Right lung (tissue), 10 donors: ENCODE results near the gene ERGIC1. TPM values are rescaled to one million over a fixed set of nuclear protein-coding genes. Genes with fewer than 3 reads are reported as not detected.
"Not testable (repeated sequence)": the region's sequence is repeated elsewhere in the genome, so short reads cannot be mapped to it uniquely, and the experiment has no call there.

Experiments
- DNase-seq, 2 donors: peaks; one replicate each; pipeline ENCODE4 v3.0.0-alpha.2; 2013
- long read RNA-seq, 8 donors: transcript quantifications; one replicate each; lab custom pipeline, GENCODE V29; 2026
- polyA plus RNA-seq, 5 donors: library from polyadenylated mRNA; unstranded; fragments of 120-200 nt; gene quantifications; one replicate each; pipeline versions ENCODE4 v1.2.1 to v1.2.3, GENCODE V29; 2013; ENCODE audit warnings: inconsistent platforms in 1 of 5, low replicate concordance in 1 of 5; ENCODE audit not compliant: insufficient read length in 5 of 5, insufficient read depth in 1 of 5

ERGIC1 gene, protein sequence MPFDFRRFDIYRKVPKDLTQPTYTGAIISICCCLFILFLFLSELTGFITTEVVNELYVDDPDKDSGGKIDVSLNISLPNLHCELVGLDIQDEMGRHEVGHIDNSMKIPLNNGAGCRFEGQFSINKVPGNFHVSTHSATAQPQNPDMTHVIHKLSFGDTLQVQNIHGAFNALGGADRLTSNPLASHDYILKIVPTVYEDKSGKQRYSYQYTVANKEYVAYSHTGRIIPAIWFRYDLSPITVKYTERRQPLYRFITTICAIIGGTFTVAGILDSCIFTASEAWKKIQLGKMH
- polyA plus RNA-seq: 100 to 1,000 TPM; 112 to 127 (median 121) TPM
- long read RNA-seq, donor 1, transcript ERGIC1-211 (2 exons, 3,621 nt): minor isoform, 5 of 217 reads
- long read RNA-seq, donor 1, transcript ERGIC1-202 (10 exons, 2,881 nt): major isoform, 32 of 217 reads
- long read RNA-seq, donor 1, partial matches to known transcripts: 180 of 217 reads
- long read RNA-seq, donor 1, other reads (novel, unspliced or antisense): 0 of 217 reads
- long read RNA-seq, donor 2, transcript ERGIC1-202 (10 exons, 2,881 nt): major isoform, 17 of 19 reads
- long read RNA-seq, donor 2, partial matches to known transcripts: 0 of 19 reads
- long read RNA-seq, donor 2, other reads (novel, unspliced or antisense): 0 of 19 reads
- long read RNA-seq, donor 3, transcript ERGIC1-202 (10 exons, 2,881 nt): major isoform, 19 of 23 reads
- long read RNA-seq, donor 3, partial matches to known transcripts: 0 of 23 reads
- long read RNA-seq, donor 3, other reads (novel, unspliced or antisense): 0 of 23 reads
- long read RNA-seq, donor 4, transcript ERGIC1-202 (10 exons, 2,881 nt): major isoform, 21 of 71 reads
- long read RNA-seq, donor 4, partial matches to known transcripts: 47 of 71 reads
- long read RNA-seq, donor 4, other reads (novel, unspliced or antisense): 0 of 71 reads
- long read RNA-seq, donor 5, transcript ERGIC1-211 (2 exons, 3,621 nt): minor isoform, 5 of 65 reads
- long read RNA-seq, donor 5, transcript ERGIC1-202 (10 exons, 2,881 nt): major isoform, 34 of 65 reads
- long read RNA-seq, donor 5, partial matches to known transcripts: 26 of 65 reads
- long read RNA-seq, donor 5, other reads (novel, unspliced or antisense): 0 of 65 reads
- long read RNA-seq, donor 6, transcript ERGIC1-202 (10 exons, 2,881 nt): major isoform, 25 of 62 reads
- long read RNA-seq, donor 6, partial matches to known transcripts: 35 of 62 reads
- long read RNA-seq, donor 6, other reads (novel, unspliced or antisense): 0 of 62 reads
- long read RNA-seq, donor 7, transcript ERGIC1-202 (10 exons, 2,881 nt): major isoform, 50 of 62 reads
- long read RNA-seq, donor 7, partial matches to known transcripts: 10 of 62 reads
- long read RNA-seq, donor 7, other reads (novel, unspliced or antisense): 0 of 62 reads
- long read RNA-seq, donor 8, transcript ERGIC1-202 (10 exons, 2,881 nt): major isoform, 9 of 10 reads
- long read RNA-seq, donor 8, partial matches to known transcripts: 0 of 10 reads
- long read RNA-seq, donor 8, other reads (novel, unspliced or antisense): 0 of 10 reads

DNA sequence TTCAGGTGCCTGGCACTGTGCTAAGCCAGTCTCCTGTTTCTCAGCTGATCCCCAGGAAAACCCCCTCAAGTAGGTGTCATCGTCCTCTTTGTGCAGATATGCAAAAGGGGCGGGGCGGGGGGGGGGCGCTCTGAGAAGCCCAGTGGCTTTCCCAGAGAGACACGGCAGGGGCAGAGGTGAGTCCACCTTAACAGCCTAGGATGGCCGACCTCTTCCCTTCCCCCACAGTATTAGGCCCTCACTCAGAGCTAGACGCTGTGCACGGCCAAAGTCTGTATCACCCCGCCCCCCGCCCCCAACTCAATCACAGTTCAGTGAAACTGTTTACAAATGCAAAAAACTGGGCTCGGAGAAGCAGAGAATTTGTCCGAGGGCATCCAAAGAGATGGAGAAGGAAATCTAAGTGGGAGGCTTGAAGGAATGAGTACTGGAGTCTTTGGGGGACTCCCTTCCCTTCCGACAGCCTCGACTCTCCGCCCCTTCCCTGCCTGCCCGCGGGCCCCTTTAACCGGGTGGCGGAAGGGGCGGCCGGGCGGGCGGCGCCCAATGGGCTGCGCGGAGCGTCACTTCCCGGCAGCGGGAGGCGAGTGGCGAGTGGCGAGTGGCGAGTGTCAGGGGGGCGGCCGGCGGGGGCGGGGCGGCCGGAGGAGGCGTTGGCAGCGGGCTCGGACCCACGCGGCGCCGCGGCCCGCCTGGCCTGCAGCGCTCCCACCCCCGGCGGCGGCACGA, at the start of gene ERGIC1:
TSS of gene ERGIC1 (plus strand) at position 566 of the 729 bp plus-strand sequence. CDS start at position 729, 163 bp downstream.
- peak; percentile 62 to 67 for DNase-seq

DNA sequence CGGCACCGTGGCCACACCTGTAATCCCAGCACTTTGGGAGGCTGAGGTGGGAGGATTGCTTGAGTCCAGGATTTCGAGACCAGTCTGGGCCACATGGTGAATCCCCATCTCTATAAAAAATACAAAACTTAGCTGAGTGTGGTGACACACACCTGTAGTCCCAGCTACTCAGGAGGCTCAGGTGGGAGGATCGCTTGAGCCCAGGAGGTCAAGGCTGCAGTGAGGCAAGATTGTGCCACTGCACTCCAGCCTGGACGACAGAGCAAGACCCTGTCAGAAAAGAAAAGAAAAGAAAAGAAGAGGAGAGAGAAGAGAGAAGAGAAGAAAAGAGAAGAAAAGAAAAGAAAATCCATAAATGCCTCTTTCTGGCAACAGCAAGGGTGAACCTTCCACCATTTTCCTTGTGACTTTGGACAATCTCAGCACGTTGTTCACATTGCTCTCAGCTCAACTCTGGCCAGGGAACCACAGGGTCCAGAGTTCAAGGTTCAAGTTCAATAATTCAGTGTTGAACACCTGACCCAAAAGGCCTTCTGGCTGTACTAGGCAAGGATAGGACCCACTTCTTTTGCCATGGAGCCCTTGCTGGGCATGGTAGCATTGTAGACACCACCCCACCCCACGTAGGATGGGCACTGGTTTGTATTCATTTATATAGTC, 48.5 kb upstream of the ERGIC1 start:
- DNase-seq: no peak

DNA sequence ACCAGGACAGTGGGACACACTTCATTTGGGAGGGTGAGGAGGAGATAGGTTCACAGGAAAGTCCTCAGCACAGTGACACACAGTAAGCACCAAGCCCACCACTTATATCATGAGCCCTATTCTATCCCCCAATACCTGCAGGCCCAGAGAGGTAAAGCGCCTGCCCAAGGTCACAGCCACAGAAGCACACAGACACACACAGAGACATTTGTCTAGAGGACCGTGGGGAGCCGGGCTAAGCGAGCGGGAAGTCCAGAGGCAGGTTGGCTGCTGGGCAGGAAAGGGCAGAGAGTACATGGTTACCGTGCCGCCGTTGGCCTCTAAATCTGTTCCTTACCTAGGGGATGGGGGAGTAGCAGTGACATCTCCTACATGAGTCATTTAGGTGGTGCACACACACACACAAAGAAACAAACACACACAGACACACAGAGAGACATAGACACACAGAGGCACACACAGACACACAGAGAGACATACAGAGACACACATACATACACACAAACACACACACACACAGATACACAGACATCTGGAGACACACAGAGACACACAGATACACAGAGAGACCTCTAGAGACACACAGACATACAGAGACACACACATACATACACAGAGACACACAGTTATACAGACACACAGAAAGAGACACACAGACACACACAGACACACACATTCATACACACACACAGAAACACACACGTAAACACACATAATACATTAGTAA, 47.2 kb upstream of the ERGIC1 start:
- no peak for DNase-seq

DNA sequence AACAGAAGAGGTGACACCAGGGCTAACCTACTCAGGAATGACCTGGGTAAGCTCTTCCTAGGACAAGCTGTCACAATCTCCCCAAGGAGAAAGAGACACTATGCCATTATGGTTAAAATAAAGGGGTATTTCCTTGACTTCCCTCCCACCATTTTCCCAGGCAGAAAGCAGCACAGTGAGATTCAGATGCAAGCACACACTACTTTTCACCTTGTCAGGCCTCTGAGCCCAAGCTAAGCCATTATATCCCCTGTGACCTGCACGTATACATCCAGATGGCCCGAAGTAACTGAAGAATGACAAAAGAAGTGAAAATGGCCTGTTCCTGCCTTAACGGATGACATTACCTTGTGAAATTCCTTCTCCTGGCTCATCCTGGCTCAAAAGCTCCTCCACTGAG, 46.5 kb upstream of the ERGIC1 start:
- not testable (repeated sequence) for DNase-seq

DNA sequence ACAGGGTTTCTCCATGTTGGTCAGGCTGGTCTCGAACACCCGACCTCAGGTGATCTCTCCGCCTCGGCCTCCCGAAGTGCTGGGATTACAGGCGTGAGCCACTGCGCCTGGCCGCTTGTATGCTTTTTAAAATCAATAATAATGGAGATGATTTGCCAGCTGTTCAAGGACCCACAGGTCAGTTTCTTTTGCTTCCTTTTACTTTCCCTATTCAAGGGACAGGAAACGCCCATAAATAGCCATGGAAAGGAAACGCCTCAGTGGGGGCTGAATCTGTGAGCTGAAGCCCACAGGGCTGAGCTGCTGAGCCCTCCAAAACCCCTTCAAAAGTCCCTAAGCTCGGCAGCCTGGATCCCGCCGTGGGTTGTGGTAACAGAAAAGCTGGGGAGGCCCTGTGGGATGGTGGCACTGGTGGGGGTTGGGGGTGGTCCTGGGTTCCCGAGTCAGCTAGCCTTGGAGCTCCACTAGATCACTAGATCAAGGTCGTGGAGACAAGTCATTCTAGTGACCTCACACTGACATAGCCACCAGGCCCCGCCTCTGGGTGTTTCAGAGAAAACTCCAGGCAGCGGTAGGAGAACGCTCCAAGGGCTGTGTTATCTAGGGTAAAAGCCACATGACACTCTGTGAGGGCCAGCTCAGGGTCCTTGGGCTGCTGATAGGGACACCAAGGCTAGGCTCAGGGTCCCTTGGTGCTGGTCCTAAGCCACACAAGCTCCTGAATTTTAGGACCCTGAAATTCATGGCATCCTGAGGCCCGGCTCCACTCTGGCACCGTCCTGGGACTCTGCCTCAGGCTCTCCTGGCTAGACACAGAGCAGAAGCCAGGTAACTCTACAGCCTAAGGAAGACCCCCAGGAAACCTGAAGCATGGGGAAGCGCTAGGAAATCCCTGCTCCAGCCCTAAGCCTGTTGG, 45.0 kb upstream of the ERGIC1 start:
- DNase-seq: no peak

DNA sequence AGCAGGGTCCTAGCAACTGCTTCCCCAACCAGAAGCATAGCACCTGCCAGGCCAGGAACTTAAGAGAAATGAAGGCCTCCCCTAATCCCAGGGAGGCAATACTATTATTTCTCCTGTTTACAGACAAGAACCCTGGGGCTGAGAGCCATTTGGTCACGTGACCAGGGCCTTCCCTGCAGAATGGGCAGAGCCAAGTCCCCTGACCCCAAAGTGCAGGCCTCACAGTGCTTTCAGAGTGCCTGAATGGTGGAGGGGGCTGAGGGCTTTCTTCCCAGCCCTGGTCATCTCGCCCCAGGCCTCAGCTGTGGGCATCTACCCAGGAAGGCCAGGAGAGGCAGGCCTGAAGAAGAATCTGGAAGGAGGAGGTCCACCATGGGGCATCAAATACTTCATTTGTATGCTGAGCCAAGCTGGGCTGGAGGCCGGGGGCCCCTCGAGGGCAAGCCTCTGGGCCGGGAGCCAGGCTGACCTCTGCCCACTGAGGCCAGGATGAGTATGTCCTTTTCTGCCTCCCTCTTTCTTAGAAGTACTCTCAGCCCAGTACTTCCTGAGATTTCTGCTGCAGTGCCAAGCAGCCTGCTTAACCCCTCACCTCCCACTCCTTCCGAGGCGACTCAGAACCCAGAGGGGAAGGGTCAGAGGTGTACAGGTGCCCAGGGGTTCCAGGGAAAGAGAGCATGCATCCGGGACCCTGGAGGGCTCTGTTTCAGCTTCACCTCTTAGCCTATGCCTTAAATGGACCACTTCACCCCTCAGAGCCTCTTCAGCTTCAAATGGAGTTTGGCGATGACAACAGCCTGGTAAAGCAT, 44.2 kb upstream of the ERGIC1 start:
- no peak for DNase-seq

DNA sequence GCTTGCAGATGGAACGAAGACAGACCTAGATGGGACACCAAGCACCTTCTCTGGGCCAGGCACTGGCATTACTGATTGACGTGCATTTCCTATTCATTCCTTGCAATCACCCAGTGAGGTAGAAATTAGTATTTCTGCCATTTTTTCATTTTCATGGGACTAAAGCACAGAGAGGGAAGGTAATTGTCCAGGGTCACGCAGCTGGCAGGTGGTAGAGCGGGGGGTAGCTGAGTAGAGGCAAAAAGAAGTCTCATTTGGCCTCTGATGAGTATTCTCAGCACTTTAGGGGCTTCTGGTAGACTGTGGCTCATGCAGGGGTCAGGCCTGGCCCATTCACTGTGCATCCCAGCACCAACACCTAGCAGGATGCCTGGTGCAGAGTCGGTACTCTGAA, 43.6 kb upstream of the ERGIC1 start:
- DNase-seq: no peak

DNA sequence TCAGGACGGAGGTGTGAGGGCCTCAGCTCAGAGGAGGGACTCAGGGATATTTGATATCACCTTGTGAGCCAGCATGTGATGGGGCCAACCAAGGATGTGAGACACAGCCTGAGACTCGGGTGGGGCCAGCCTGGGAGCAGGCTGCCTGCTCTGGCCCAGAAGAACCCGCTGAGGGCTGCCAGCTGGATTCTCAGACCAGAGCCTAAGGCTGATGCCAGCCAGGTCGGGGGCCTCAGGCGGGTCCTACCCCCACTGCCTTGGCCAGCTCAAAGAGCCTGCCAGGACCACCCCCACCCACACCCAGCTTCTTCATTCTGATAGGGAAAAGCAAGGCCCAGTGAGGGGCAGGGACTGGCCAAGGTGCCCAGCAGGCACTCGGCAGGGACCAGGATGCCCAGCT, 42.8 kb upstream of the ERGIC1 start:
- DNase-seq: no peak

DNA sequence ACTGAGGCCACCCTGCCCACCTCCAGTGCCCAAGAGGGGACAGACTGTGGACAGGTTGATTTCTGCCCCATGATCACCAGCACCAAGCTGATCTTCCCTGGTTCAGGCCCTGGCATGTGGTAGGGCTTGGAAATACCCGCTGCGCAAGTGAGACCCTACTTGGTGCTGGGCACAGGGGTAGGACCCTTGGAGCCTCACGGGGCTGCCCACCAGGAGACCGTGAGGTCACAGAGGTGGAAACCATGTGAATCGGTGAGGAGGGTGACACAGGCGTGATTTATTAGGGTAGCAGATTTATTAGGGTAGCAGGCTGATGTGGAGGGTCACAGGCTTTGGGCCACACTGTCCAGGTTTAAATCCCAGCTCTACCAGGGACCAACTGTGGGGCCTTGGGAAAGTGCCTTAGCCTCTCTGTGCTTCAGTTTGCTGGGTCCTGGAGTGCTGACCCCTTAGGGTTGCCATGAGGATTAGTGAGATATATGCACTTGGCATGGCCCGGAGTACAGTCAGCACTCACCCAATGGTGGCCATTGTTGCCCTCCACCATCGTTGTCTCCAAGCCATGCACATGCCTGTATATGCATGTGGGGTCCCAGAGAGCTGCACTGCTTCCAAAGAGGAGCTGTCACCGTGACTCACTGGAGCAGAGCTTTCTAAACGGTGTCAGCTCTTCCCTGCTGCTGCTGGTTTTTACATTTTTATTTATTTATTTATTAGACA, 42.2 kb upstream of the ERGIC1 start:
- no peak for DNase-seq

DNA sequence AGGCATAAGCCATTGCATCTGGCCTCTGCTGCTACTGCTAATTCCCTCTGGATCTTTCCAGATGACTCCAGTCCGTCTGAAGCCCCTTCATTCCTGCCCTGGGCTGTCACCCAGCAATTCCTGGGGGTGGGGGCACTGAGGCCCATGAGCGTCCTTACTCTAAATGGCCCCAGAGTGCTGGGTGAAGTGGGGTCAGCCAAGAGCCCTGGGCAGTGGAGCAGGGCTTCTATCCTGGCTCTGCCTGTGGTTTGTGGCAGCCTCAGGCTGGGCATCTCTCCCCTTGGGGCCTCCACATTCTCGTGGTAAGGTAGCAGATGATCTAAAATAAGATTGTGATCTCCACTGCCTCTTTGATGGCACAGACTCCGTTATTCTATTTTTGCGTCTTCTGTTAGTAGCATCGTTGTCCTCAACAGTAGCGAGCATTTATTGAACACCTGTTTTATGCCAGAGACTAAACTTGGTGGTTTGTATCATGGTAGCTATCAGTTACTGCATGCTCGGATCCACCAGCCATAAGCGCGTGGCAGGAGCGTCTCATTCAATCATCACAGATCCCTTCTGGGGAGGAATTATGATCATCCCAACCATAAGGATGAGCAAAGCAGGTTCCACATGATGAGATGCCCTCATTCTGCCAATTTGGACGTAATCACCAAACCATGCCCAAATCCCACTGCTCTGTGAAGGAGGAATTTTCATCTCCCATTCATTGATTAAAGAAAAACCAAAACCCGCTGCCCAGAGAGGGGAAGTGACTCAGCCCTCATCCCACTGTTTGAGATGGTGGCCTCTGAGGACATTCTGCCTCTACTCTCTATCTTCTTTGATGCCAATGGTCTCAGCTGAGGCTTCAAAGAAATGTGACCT, 41.1 kb upstream of the ERGIC1 start:
- no peak for DNase-seq

DNA sequence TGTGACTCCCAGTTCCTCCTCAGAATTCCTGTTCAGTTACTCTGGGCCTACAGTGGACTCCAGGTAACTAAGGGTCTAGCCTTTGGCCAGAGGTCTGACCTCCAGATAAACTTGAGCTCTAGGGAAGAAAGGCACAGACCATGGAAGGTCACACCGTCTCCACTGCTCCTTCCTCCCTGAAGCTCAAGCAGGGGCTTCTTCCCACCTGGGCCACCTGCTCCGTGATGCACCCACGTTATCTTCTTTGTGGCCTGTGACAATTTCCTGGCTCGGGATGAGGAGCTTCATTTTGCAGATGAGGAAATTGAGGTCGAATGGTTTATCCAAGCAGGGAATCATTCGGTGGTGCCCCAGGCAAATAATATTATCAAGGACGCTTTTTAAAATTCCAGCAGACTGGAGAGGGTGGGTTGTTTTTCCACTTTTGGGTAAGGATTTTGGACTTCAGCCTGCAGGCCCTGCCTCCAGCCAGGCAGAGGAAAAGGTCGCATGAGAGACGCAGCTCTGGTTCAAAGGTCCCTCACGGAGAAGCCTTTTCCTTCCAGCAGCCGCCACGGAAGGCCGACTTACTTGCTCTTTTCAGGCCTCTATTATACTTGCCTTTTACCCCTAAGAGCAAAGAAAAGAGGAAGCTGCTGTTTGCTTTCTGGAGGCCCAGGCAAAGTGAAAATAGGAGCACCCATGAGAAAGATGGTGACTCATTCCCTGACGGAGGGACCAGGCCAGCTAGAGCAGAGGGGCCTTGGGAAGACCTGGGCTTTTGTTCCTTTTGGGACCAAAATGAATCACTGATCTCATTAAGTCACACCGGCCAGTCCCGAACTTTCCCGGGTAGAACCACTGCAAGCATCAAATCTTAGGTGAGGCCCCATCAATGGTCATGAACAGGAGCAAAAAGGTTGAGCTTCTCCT, 40.2 kb upstream of the ERGIC1 start:
- no peak for DNase-seq

DNA sequence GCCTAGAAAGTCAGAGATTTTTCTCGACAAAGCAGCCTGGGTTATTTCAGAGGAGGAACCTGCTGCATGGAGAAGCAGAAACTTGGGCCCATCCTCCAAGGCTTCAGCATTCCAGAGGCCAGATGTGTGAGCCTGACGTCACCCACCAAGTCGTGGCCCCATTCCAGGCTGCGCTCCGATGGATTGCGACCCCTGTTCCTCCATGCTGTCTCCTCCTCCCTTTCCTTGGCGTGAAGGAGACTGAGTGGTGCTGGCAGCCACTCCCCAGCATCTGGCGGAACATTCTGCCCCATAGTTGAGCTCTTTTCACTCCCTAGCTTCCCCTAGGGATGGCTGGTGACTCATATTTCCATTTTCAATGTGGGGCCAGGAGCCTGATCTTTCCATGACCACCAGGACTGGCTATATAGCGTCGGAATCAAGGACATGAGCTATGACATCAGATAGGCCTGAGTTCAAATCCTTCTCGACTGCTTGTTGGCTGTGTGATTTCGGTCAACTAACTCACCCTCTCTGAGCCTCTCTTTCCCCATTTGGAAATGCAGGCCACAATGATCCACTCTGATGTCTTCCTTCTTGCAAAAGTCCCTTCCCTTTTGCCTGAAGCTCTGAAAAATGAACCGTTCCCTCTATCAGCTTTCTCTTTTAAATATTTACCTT, 38.6 kb upstream of the ERGIC1 start:
- peak; percentile 97 for DNase-seq

DNA sequence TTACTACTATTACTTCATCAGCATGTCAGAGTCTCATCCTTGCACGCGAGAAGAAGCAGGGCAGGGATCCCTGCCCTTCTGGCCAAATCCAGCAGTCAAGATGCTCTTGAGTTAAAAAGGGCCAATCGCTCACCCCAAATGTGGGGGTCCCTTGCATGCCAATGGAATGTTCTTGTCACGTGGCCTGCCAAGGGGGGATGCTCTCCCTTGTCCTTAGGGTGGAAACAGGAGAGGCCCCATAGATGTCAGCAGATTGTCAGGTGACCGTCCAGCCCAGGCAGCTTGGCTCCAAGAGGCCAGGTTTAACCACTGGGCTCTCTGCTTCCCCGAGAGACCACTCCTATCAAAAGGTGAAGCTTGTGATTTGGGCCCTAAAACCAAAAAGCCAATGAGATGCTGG, 37.7 kb upstream of the ERGIC1 start:
- DNase-seq: no peak

DNA sequence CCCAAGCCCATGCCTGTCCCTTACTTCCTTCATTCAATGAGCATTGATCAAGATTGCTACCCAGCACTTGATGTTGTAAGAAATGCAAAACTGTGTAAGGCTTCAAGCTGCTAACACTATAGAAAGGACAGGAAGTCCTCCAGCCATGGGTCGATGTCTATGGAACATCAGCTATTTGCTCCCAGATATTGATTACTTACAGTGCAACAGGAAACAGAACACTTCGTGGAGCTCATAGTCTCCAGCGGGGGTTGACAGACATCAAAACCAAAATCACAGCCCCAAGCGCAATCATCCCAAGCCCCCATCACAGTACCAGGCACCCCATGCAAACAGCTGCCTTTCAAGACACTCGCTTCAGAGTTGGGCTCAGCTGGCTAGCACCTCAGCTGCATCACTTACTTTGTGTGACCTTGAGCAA, 36.3 kb upstream of the ERGIC1 start:
- no peak for DNase-seq
